ENCODE measurements around the gene ETFBKMT. TPM values are rescaled to one million over a fixed set of nuclear protein-coding genes. Genes with fewer than 3 reads are reported as not detected.
"Not testable (repeated sequence)": the region's sequence is repeated elsewhere in the genome, so short reads cannot be mapped to it uniquely, and the experiment has no call there.

ETFBKMT gene
- total RNA-seq, 4 donors from 2014 or later = 1.6 to 7.9 (median 2.9) TPM

DNA sequence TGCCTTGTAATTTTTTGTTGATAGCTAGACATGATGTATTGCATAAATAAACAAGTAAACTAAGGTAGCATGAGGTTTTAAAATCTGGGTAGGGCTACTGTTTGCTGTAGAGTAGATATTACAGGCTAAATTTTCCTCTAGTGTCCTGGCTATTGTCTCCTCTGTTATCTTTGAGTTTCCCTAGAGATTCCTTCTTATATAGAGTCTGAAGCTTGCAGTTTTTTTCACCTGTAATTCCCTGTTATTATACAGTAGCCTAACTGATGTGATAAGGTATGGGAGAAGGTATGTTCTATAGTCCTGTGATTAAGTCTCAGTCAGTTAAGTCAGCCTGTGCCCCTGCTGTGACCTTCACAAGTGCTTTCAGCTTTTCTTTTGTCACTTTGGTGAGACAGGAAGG is 9.5 kb downstream of the ETFBKMT start:
- Histone ChIP-seq H3K27ac (no peak overlapping the region), H3K27me3 (no peaks in the 10 kb centered on the region), H3K4me1 (no peaks in the 10 kb centered on the region), H3K4me3 (no peak overlapping the region), H3K9me3 (peaks cover 0 to 10% (median 0%) of the 10 kb centered on the region in 4 donors), H3K36me3 (peaks cover 0 to 68% (median 0%) of the 10 kb centered on the region in 3 donors)
- no peak for DNase-seq (ENCODE audit: low spot score in 2 of 2)
- TF ChIP-seq CTCF (IDR thresholded peaks at IDR 0.05) (no peak), EP300 (IDR thresholded peaks at IDR 0.05) (no peak), POLR2A (IDR thresholded peaks at IDR 0.05) (no peak)

DNA sequence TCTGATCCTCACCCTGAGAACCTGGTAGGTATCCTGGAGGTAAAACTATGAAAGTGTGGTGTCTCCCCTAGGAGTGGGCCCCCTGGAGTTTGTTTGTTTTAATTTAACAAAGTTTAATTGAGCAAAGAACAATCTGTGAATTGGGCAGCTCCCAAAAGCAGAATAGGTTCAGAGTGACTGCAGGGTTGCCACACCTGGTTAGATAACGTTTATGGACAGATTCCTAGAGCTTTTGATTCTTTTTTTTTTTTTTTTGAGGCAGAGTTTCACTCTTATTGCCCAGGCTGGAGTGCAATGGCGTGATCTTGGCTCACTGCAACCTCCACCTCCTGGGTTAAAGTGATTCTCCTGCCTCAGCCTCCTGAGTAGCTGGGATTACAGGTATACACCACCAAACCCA is 10.1 kb downstream of the ETFBKMT start:
- Histone ChIP-seq H3K9me3 (peaks cover 0 to 10% (median 0%) of the 10 kb centered on the region in 4 donors), H3K36me3 (peaks cover 0 to 64% (median 0%) of the 10 kb centered on the region in 3 donors)
- not testable (repeated sequence) for H3K27ac ChIP-seq; H3K4me3 ChIP-seq; DNase-seq (ENCODE audit: low spot score in 2 of 2); H3K27me3 ChIP-seq; H3K4me1 ChIP-seq
- WGBS, 2 donors = 89 to 90% methylated on average over 2 of the region's 2 CpGs

- peaks cover 0 to 10% (median 0%) of the 10 kb centered on the region in 4 donors for H3K9me3 ChIP-seq
- 80 to 95% methylated on average over 4 of the region's 4 CpGs for whole genome bisulfite sequencing, 2 donors
- no peaks in the 10 kb centered on the region for H3K4me1 ChIP-seq
- DNase-seq (ENCODE audit: low spot score in 2 of 2) = no peak
- H3K27me3 ChIP-seq = no peaks in the 10 kb centered on the region
- H3K27ac ChIP-seq = no peak overlapping the region
- H3K36me3 ChIP-seq = peaks cover 0 to 58% (median 0%) of the 10 kb centered on the region in 3 donors
- TF ChIP-seq POLR2A (IDR thresholded peaks at IDR 0.05) = no peak
- TF ChIP-seq EP300 (IDR thresholded peaks at IDR 0.05) = no peak
- TF ChIP-seq CTCF (IDR thresholded peaks at IDR 0.05) = no peak
- H3K4me3 ChIP-seq = no peak overlapping the region
These were observed 13.0 kb downstream of the ETFBKMT start for GRCh38 chr12:31672521-31672920.

- Histone ChIP-seq H3K4me3 (no peak overlapping the region), H3K27me3 (no peaks in the 10 kb centered on the region), H3K36me3 (peaks cover 0 to 49% (median 6%) of the 10 kb centered on the region in 3 donors), H3K9me3 (peaks cover 0 to 24% (median 0%) of the 10 kb centered on the region in 4 donors), H3K27ac (no peak overlapping the region), H3K4me1 (no peaks in the 10 kb centered on the region)
- TF ChIP-seq POLR2A (IDR thresholded peaks at IDR 0.05) = no peak
- peak in 4 of 5 experiments; percentile 22 to 52 (median 38) for TF ChIP-seq CTCF (IDR thresholded peaks at IDR 0.05)
- no peak for TF ChIP-seq EP300 (IDR thresholded peaks at IDR 0.05)
- DNase-seq (ENCODE audit: low spot score in 2 of 2) = peak in 1 of 2 donors; percentile 43
- 57 to 68% methylated on average over 10 of the region's 10 CpGs for WGBS, 2 donors
These were observed 22.9 kb downstream of the ETFBKMT start for GRCh38 chr12:31682136-31682962.

GRCh38 chr12:31685801-31686200 is 26.3 kb downstream of the ETFBKMT start:
- 82 to 90% methylated on average over 3 of the region's 3 CpGs for WGBS, 2 donors
- DNase-seq (ENCODE audit: low spot score in 2 of 2) = no peak
- Histone ChIP-seq H3K4me1 (no peaks in the 10 kb centered on the region), H3K27me3 (no peaks in the 10 kb centered on the region), H3K36me3 (peaks cover 0 to 77% (median 6%) of the 10 kb centered on the region in 3 donors), H3K4me3 (no peak overlapping the region), H3K9me3 (peaks cover 0 to 24% (median 0%) of the 10 kb centered on the region in 4 donors), H3K27ac (no peak overlapping the region)
- no peak for TF ChIP-seq CTCF (IDR thresholded peaks at IDR 0.05)
- no peak for TF ChIP-seq EP300 (IDR thresholded peaks at IDR 0.05)
- TF ChIP-seq POLR2A (IDR thresholded peaks at IDR 0.05) = no peak

Data from tibial nerve (tissue), 4 donors.